SU-DHL-6 (cell line): ENCODE measurements around the gene RBMS1.

Experiments
- H2AFZ ChIP-seq: fragments of 200-600 bp; sonication (generic); 2 replicates; pipeline ENCODE4 v1.6.1; 2014; ENCODE audit warnings: low read depth, mild to moderate bottlenecking, moderate library complexity, mixed read lengths, antibody characterized with exemption, low read length; ENCODE audit not compliant: severe bottlenecking
- H3F3A ChIP-seq: fragments of 200-600 bp; shearing (Covaris generic); 2 replicates; pipeline ENCODE4 v1.6.0; 2016; ENCODE audit warnings: antibody characterized with exemption, mild to moderate bottlenecking; ENCODE audit not compliant: insufficient read depth
- H3K27ac ChIP-seq: fragments of 200-600 bp; sonication (generic); 2 replicates; pipeline ENCODE4 v1.5.1; 2016; ENCODE audit warnings: low read depth, mild to moderate bottlenecking, low read length, moderate library complexity, mixed read lengths
- H3K27me3 ChIP-seq: fragments of 200-600 bp; sonication (generic), shearing (Covaris generic); 2 replicates; pipeline ENCODE4 v1.6.0; 2014; ENCODE audit warnings: mild to moderate bottlenecking, low read length
- H3K36me3 ChIP-seq: fragments of 200-600 bp; sonication (generic); 2 replicates; pipeline ENCODE4 v1.6.1; 2014; ENCODE audit warnings: mild to moderate bottlenecking, low read length, mixed read lengths
- H3K4me2 ChIP-seq: fragments of 300-600, 200-600 bp; shearing (Covaris generic), sonication (generic); 2 replicates; pipeline ENCODE4 v1.6.0; 2014; ENCODE audit warnings: low read length, low read depth, mild to moderate bottlenecking; ENCODE audit not compliant: poor library complexity, severe bottlenecking
- H3K4me3 ChIP-seq: fragments of 200-600 bp; sonication (generic); 2 replicates; pipeline ENCODE4 v1.5.1; 2014; ENCODE audit warnings: antibody characterized with exemption, low read length, mild to moderate bottlenecking, mixed read lengths; ENCODE audit not compliant: insufficient read depth, poor library complexity, severe bottlenecking
- H3K79me2 ChIP-seq: fragments of 200-600 bp; sonication (generic); 2 replicates; pipeline ENCODE4 v1.6.1; 2014; ENCODE audit warnings: mild to moderate bottlenecking, low read length, moderate library complexity; ENCODE audit not compliant: insufficient read depth
- H3K9ac ChIP-seq: fragments of 200-600 bp; sonication (generic); 2 replicates; pipeline ENCODE4 v1.7.0; 2014; ENCODE audit warnings: mild to moderate bottlenecking, low read length
- H3K9me2 ChIP-seq: fragments of 200-600 bp; sonication (generic); replicated peaks from 2 replicates; pipeline ENCODE4 v1.6.1; 2014; ENCODE audit warnings: low read length; ENCODE audit not compliant: insufficient read depth
- H3K9me3 ChIP-seq: fragments of 200-600 bp; sonication (generic); 2 replicates; pipeline ENCODE4 v1.6.1; 2014; ENCODE audit warnings: low read length, mixed read lengths; ENCODE audit not compliant: insufficient read depth
- H4K20me1 ChIP-seq: fragments of 200-600 bp; sonication (generic); 2 replicates; pipeline ENCODE4 v1.6.1; 2014; ENCODE audit warnings: low read depth, mild to moderate bottlenecking, antibody characterized with exemption, low read length, moderate library complexity, mixed read lengths
- CTCF ChIP-seq: fragments of 200-600 bp; sonication (generic); IDR thresholded peaks from one replicate; pipeline ENCODE4 v1.5.1; 2017; ENCODE audit warnings: antibody characterized with exemption, mild to moderate bottlenecking, low read length, moderate library complexity; ENCODE audit not compliant: insufficient read depth, poor library complexity, severe bottlenecking
- EZH2phosphoT487 ChIP-seq: fragments of 200-600 bp; sonication (generic), shearing (Covaris generic); conservative IDR thresholded peaks from 2 replicates; pipeline ENCODE4 v1.6.1; 2018; ENCODE audit warnings: mild to moderate bottlenecking, antibody characterized with exemption, low read length, moderate library complexity, mixed read lengths

Gene RBMS1

GRCh38 chr2:160224507-160224906 is 269.1 kb downstream of the RBMS1 start:
- TF ChIP-seq CTCF (no peak), EZH2phosphoT487 (no peak)
- H3K36me3 ChIP-seq, result no peaks in the 10 kb centered on the region
- no peak overlapping the region for H2AFZ ChIP-seq
- H4K20me1 ChIP-seq, result no peaks in the 10 kb centered on the region
- no peaks in the 10 kb centered on the region for H3K9me2 ChIP-seq
- no peak overlapping the region for H3K4me3 ChIP-seq
- H3K9ac ChIP-seq, result no peak overlapping the region
- H3K9me3 ChIP-seq, result no peaks in the 10 kb centered on the region
- H3K4me2 ChIP-seq, result no peak overlapping the region
- no peaks in the 10 kb centered on the region for H3K27me3 ChIP-seq
- H3K79me2 ChIP-seq, result no peaks in the 10 kb centered on the region
- H3F3A ChIP-seq, result no peaks in the 10 kb centered on the region
- no peak overlapping the region for H3K27ac ChIP-seq

GRCh38 chr2:160224060-160224459 is 269.5 kb downstream of the RBMS1 start:
- Histone ChIP-seq H4K20me1 (no peaks in the 10 kb centered on the region), H3K9ac (no peak overlapping the region), H3K4me3 (no peak overlapping the region), H2AFZ (no peak overlapping the region), H3K4me2 (no peak overlapping the region), H3F3A (no peaks in the 10 kb centered on the region), H3K9me2 (no peaks in the 10 kb centered on the region), H3K9me3 (no peaks in the 10 kb centered on the region), H3K36me3 (no peaks in the 10 kb centered on the region), H3K27ac (no peak overlapping the region), H3K27me3 (no peaks in the 10 kb centered on the region), H3K79me2 (no peaks in the 10 kb centered on the region)
- TF ChIP-seq EZH2phosphoT487 (no peak), CTCF (no peak)

GRCh38 chr2:160223560-160223959 is 270.0 kb downstream of the RBMS1 start:
- Histone ChIP-seq H3K27ac (no peak overlapping the region), H3K9ac (no peak overlapping the region), H3F3A (no peaks in the 10 kb centered on the region), H3K36me3 (no peaks in the 10 kb centered on the region), H3K4me2 (no peak overlapping the region), H3K9me2 (no peaks in the 10 kb centered on the region), H3K79me2 (no peaks in the 10 kb centered on the region), H3K9me3 (no peaks in the 10 kb centered on the region), H3K4me3 (no peak overlapping the region), H2AFZ (no peak overlapping the region), H4K20me1 (no peaks in the 10 kb centered on the region), H3K27me3 (no peaks in the 10 kb centered on the region)
- no peak for TF ChIP-seq CTCF
- TF ChIP-seq EZH2phosphoT487, result no peak
